SK-N-SH (cell line): ENCODE results near the gene TMEM132E. TPM values are rescaled to one million over a fixed set of nuclear protein-coding genes. Genes with fewer than 3 reads are reported as not detected.

Source experiments
- CTCF ChIA-PET: fragments of 300-600, 350-600 bp; formaldehyde crosslinking; extraction: SDS; loops from one replicate; lab custom pipeline; 2021; lab: Yijun Ruan, JAX
- POLR2A ChIA-PET: fragments of 350-600 bp; sonication (Branson Sonifier 250); formaldehyde crosslinking; extraction: SDS; loops from one replicate; lab custom pipeline; 2020; ENCODE audit warnings: antibody characterized with exemption, inconsistent platforms; lab: Yijun Ruan, JAX
- DNase-seq: peaks from one replicate; pipeline ENCODE4 v3.0.0; 2012
- H2AFZ ChIP-seq: fragments of 200-600 bp; sonication (generic); 2 replicates; pipeline ENCODE4 v1.8.1; 2016; ENCODE audit warnings: antibody characterized with exemption, mild to moderate bottlenecking, low read depth
- H3F3A ChIP-seq: fragments of 200-600 bp; sonication (generic); replicated peaks from 2 replicates; pipeline ENCODE3; 2016; ENCODE audit warnings: antibody characterized with exemption, mild to moderate bottlenecking; ENCODE audit not compliant: insufficient read depth
- H3K27ac ChIP-seq, 2 experiments: fragments of 200-500 bp in 1 of 2; fragments of 200-600 bp in 1 of 2; sonication (Bioruptor generic) in 1 of 2; sonication (generic), shearing (Covaris generic) in 1 of 2; 2 replicates each; pipeline versions ENCODE4 v1.5.1 to v1.6.1; 2014 to 2016; ENCODE audit warnings: low read depth in 2 of 2, inconsistent platforms in 1 of 2, low read length in 1 of 2, mild to moderate bottlenecking in 1 of 2, mixed read lengths in 1 of 2
- H3K27me3 ChIP-seq: fragments of 200-600 bp; sonication (generic), shearing (Covaris generic); 2 replicates; pipeline ENCODE4 v1.6.1; 2016; ENCODE audit warnings: mixed run types; ENCODE audit not compliant: insufficient read depth
- H3K36me3 ChIP-seq, 2 experiments: fragments of 200-500 bp in 1 of 2; fragments of 200-600 bp in 1 of 2; sonication (Bioruptor generic) in 1 of 2; sonication (generic) in 1 of 2; replicated peaks in 1 of 2; 2 replicates each; pipeline versions ENCODE3 to v1.5.1; 2014 to 2016; ENCODE audit warnings: low read length in 1 of 2, mild to moderate bottlenecking in 1 of 2; ENCODE audit not compliant: insufficient read depth in 2 of 2, control insufficient read depth in 1 of 2
- H3K4me1 ChIP-seq, 2 experiments: fragments of 200-500 bp in 1 of 2; fragments of 200-600 bp in 1 of 2; sonication (Bioruptor generic) in 1 of 2; sonication (generic), shearing (Covaris generic) in 1 of 2; 2 replicates each; pipeline versions ENCODE4 v1.5.1 to v1.6.1; 2014 to 2016; ENCODE audit warnings: low read depth in 1 of 2, low read length in 1 of 2, mixed run types in 1 of 2; ENCODE audit not compliant: insufficient read depth in 2 of 2, control insufficient read depth in 1 of 2
- H3K4me2 ChIP-seq: fragments of 200-600 bp; sonication (generic), shearing (Covaris generic); 2 replicates; pipeline ENCODE4 v1.6.1; 2017; ENCODE audit warnings: mixed run types
- H3K4me3 ChIP-seq, 2 experiments: fragments of 200-500 bp in 1 of 2; fragments of 200-600 bp in 1 of 2; sonication (Bioruptor generic) in 1 of 2; sonication (generic), shearing (Covaris generic) in 1 of 2; 2 replicates each; pipeline versions ENCODE4 v1.5.1 to v1.8.1; 2014 to 2016; ENCODE audit warnings: low read depth in 2 of 2, inconsistent platforms in 1 of 2, low read length in 1 of 2, mild to moderate bottlenecking in 1 of 2, mixed read lengths in 1 of 2, moderate library complexity in 1 of 2
- H3K79me2 ChIP-seq: fragments of 200-600 bp; sonication (generic); 2 replicates; pipeline ENCODE4 v1.8.1; 2017; ENCODE audit warnings: mild to moderate bottlenecking; ENCODE audit not compliant: insufficient read depth
- H3K9ac ChIP-seq: fragments of 200-600 bp; sonication (generic); 2 replicates; pipeline ENCODE4 v1.6.1; 2017; ENCODE audit warnings: mixed run types
- H3K9me2 ChIP-seq: fragments of 200-600 bp; sonication (generic); 2 replicates; pipeline ENCODE4 v1.6.1; 2017; ENCODE audit warnings: mixed run types
- H3K9me3 ChIP-seq: fragments of 200-600 bp; sonication (generic); 2 replicates; pipeline ENCODE4 v1.6.1; 2017; ENCODE audit warnings: mixed run types, mild to moderate bottlenecking, moderate library complexity
- H4K20me1 ChIP-seq: fragments of 200-600 bp; sonication (generic); 2 replicates; pipeline ENCODE4 v1.6.1; 2017; ENCODE audit warnings: mild to moderate bottlenecking, mixed run types; ENCODE audit not compliant: insufficient read depth
- CTCF ChIP-seq: fragments of 200-600 bp; sonication (generic); IDR thresholded peaks from 2 replicates; pipeline ENCODE4 v1.6.1; 2017; ENCODE audit warnings: antibody characterized with exemption, mild to moderate bottlenecking, moderate library complexity
- EP300 ChIP-seq, 2 experiments: IDR thresholded peaks; 2 replicates each; pipeline versions ENCODE4 v1.4.0 to v1.6.1; 2012; ENCODE audit warnings: borderline replicate concordance in 1 of 2, low read depth in 1 of 2, low read length in 1 of 2
- FOXJ3 ChIP-seq: sonication (generic); formaldehyde crosslinking; IDR thresholded peaks from 2 replicates; pipeline ENCODE4 v1.5.1; 2020; ENCODE audit warnings: mild to moderate bottlenecking, missing genetic modification reagents
- FOXM1 ChIP-seq: IDR thresholded peaks from 2 replicates; pipeline ENCODE4 v1.4.0; 2012; ENCODE audit warnings: low read depth, mild to moderate bottlenecking
- GABPA ChIP-seq: IDR thresholded peaks from 2 replicates; pipeline ENCODE4 v1.4.0; 2012; ENCODE audit warnings: low read depth, mild to moderate bottlenecking
- MAX ChIP-seq: IDR thresholded peaks from 2 replicates; pipeline ENCODE4 v1.4.0; 2012; ENCODE audit warnings: low read depth
- MEF2A ChIP-seq: IDR thresholded peaks from 2 replicates; pipeline ENCODE4 v1.4.0; 2012; ENCODE audit warnings: low read depth, borderline replicate concordance
- NFIC ChIP-seq: IDR thresholded peaks from 2 replicates; pipeline ENCODE4 v1.4.0; 2012; ENCODE audit warnings: borderline replicate concordance
- PBX3 ChIP-seq: IDR thresholded peaks from 2 replicates; pipeline ENCODE4; 2012
- POLR2AphosphoS5 ChIP-seq: IDR thresholded peaks from 2 replicates; pipeline ENCODE4 v1.6.1; 2012; ENCODE audit warnings: low read depth, low read length
- RCOR1 ChIP-seq: fragments of 150-350 bp; IDR thresholded peaks from 2 replicates; pipeline ENCODE4 v1.6.1; 2017; ENCODE audit warnings: antibody characterized with exemption, low read length
- RFX5 ChIP-seq: IDR thresholded peaks from 2 replicates; pipeline ENCODE4 v1.6.1; 2012; ENCODE audit warnings: mild to moderate bottlenecking, improper control_type of control experiment, low read length
- RXRA ChIP-seq: IDR thresholded peaks from 2 replicates; pipeline ENCODE4 v1.4.0; 2012; ENCODE audit warnings: low read depth, mild to moderate bottlenecking, borderline replicate concordance
- SIN3A ChIP-seq: IDR thresholded peaks from 2 replicates; pipeline ENCODE4 v1.6.1; 2012; ENCODE audit warnings: low read depth, mild to moderate bottlenecking, low read length, moderate library complexity, borderline replicate concordance
- SMC3 ChIP-seq: IDR thresholded peaks from 2 replicates; pipeline ENCODE4 v1.6.1; 2012; ENCODE audit warnings: low read depth, low read length, improper control_type of control experiment
- TCF12 ChIP-seq: IDR thresholded peaks from 2 replicates; pipeline ENCODE4 v1.4.0; 2012
- USF2 ChIP-seq: fragments of 150-350 bp; IDR thresholded peaks from 2 replicates; pipeline ENCODE4 v1.6.1; 2017; ENCODE audit warnings: antibody characterized with exemption, low read length, low read depth, borderline replicate concordance
- WGBS: methylation state at CpG from one replicate; pipeline ENCODE4 v1.1.6; 2017; ENCODE audit warnings: low lambda C conversion rate; 5-methylcytosine and 5-hydroxymethylcytosine counted together
- polyA plus RNA-seq, 3 experiments: library from polyadenylated mRNA; depleted of rRNA; stranded (reverse); fragments of >200 nt; gene quantifications; 2 replicates each; pipeline ENCODE4 v1.2.3, GENCODE V29; 2012

TMEM132E gene
- polyA plus RNA-seq, 1 of the 3 experiments (the other 2 are of a cell fraction), result not detected

- TF ChIP-seq USF2 (no peak), RXRA (no peak), MEF2A (no peak), MAX (no peak), RCOR1 (no peak), EP300 (IDR thresholded peaks at IDR 0.05; ENCODE audit: borderline replicate concordance in 1 of 2, low read depth in 1 of 2, low read length in 1 of 2) (no peak), GABPA (no peak), SMC3 (no peak), POLR2AphosphoS5 (no peak), CTCF (no peak)
Observed at GRCh38 chr17:34578656-34579016, 746 bp upstream of the TMEM132E start (continued).

- WGBS, result 6% methylated on average over 7 of the region's 52 CpGs
- Histone ChIP-seq H3K4me2 (peak overlapping the region; percentile 78), H3K27ac (no peak overlapping the region), H3K27me3 (peaks cover 84% of the 10 kb centered on the region), H3K36me3 (no peaks in the 10 kb centered on the region), H2AFZ (no peak overlapping the region), H3K9ac (no peak overlapping the region), H3F3A (no peaks in the 10 kb centered on the region), H4K20me1 (no peaks in the 10 kb centered on the region), H3K9me2 (no peaks in the 10 kb centered on the region), H3K4me1 (peaks cover 0 to 18% of the 10 kb centered on the region in 2 experiments; a peak in 1 of 4 replicates), H3K79me2 (no peaks in the 10 kb centered on the region), H3K9me3 (no peaks in the 10 kb centered on the region), H3K4me3 (peak overlapping the region in 1 of 2 experiments; percentile 41; a peak in 1 of 4 replicates)
- POLR2A ChIA-PET, result no interaction called here
- peak; percentile 83 for DNase-seq
- CTCF ChIA-PET, result interaction anchor here (0.6 to 6.8 kb wide), 10 partner anchors 13 to 443 kb away, joined by 3 to 45 read pairs (median 4); no protein-coding TSS in a partner anchor
- no peak for TF ChIP-seq MAX
- no peak for TF ChIP-seq RFX5
- no peak for TF ChIP-seq FOXJ3 (CRISPR knock-in tag)
- TF ChIP-seq SIN3A, result no peak
- no peak for TF ChIP-seq NFIC
- no peak for TF ChIP-seq TCF12
- no peak for TF ChIP-seq FOXM1
- TF ChIP-seq PBX3, result no peak
Observed at GRCh38 chr17:34579979-34580684, 750 bp downstream of the TMEM132E start.
